Activated CD4-positive, alpha-beta T cell treated with anti-CD3 and anti-CD28 coated beads, Interleukin-2, amount 50 U/mL, for 24 hours (primary cell): ENCODE data around the gene MGAT4C.
"Not testable (repeated sequence)": the region's sequence is repeated elsewhere in the genome, so short reads cannot be mapped to it uniquely, and the experiment has no call there.

Experiments
- DNase-seq, 2 donors: peaks; one replicate each; pipeline ENCODE4 v3.0.0-alpha.2; 2020; ENCODE audit warnings: low read depth in 1 of 2, low spot score in 1 of 2

Gene MGAT4C

DNA sequence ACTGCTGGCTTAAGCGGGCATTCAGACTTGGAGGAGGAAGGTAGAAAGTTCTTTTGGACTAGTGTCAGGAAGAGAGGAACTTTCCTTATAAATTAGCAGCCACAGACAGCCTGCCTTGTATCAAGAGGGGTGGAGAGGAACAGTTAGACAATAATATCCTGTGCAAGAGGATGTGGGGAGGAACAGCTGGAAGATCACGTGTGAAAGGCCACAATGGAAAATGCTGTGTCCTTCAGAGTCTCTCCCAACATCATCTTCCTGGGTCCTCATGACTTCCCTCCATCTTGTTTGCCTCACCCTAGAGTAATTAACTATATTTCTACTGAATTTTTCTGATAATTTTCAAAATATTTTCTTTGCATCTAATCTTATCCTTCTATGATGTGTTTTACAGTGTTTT, 117.4 kb downstream of the MGAT4C start:
- no peak for DNase-seq

DNA sequence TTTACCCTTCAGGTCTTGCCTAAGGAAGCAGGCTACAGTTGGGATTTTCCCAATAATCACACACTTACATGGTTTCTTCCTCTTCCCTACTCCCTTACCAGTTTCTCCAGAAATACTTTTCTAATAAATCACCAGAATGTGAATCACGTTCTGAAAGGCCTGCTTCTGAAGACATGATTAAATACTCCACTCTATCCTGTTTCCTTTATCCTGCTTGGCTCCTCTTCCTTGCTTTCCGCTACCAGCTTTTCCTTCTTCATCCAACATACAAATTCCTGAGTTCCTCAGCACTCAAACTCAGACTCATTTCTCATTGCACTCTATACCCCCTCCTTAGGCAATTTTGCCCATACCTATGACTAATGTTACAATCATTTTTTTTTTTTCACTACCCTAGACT, 118.3 kb downstream of the MGAT4C start:
- DNase-seq, result no peak

DNA sequence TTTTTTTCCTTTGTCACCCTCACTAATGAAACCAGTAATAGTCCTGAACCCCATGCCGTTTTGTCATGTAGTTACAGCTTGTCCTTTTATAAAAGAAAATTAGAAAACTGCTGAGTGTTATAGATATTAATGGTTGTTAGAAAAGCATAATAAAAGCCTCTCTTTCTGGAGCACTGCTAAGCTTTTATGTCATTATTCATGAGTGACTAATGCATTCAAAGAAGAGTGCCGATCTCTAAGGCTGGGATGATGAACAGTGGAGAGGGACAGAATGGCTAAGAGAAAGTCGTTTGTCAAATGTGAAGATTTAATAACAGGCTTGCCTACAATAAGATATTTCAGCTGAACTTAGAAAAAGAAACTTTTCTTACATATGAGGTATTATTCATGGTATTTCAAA, 121.6 kb downstream of the MGAT4C start:
- no peak for DNase-seq

DNA sequence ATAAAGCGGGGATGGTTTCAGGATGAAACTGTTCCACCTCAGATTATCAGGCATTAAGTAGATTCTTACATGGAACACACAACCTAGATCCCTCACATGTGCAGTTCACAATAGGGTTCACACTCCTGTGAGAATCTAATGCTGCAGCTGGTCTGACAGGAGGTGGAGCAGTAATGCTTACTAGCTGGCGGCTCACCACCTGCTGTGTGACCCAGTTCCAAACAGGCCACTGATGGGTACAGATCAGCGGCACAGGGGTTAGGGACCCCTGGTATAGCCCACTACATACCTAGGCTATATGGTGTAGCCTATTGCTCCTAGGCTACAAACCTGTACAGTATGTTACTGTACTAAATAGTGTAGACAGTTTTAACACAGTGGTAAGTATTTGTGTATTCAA, 129.3 kb downstream of the MGAT4C start:
- not testable (repeated sequence) for DNase-seq

DNA sequence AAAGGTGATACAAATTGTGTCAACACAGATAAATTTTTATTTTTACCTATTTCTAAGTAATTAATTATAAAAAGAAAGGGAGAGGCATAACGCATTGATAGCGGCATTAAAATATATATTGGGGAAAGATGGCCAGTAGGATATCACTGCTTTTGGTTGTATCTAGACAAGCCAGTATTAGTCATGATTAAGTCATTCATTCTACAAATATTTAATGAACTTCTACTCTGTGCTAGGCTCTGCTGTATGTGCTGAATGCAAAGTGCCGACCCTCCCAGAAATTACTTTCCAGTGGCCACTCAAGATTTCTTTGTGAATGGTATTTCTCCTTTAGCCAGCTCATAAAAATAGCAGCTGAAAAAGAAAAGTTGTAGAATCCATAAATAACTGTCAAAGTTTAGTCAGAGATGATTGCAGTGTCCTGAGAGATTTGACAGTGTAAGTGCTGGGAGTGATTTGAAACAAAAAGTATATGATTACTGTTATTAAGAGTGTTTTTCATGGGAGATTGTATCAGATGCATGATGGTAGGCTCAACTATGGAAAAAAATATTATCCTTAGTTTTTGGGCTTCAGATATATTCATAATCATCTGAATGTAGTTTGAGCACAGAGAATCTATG, 133.2 kb downstream of the MGAT4C start:
- no peak for DNase-seq

DNA sequence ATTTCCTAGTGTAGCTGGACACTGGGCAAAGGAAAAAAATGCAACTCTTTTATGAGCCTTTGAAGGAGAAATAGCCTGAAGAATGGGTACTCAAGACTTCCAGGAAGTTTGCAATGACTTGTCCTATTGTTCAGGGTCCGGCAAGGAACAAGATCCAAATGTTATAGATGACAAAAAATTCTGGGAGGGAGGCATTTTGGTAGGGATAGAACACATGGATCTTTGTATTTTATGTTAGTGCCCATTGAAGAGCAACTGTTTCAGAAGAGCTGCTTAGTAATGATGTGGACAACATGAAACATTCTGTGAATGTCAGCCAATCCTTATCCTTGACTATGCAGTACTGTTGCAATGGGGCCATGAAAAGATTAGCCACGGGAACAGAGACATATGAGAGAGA, 138.0 kb downstream of the MGAT4C start:
- no peak for DNase-seq

DNA sequence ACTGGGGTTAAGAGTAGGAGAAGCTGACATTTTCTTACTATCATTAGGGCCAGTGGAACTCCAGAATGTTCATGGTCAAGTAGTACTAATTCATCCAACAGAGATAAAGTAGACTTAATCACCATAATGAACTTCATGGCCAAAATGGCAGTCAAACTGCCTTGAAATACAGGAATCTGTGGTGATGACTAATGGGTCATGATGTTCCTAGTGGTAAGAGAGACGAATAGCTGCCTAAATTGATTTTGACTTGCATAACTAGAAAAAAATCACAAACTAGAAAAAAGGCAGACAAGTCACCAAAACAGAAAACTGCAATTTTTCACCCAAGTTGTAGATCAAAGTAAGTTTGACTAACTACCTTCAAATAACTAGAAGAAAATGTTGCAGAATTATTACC, 138.5 kb downstream of the MGAT4C start:
- DNase-seq, result no peak

DNA sequence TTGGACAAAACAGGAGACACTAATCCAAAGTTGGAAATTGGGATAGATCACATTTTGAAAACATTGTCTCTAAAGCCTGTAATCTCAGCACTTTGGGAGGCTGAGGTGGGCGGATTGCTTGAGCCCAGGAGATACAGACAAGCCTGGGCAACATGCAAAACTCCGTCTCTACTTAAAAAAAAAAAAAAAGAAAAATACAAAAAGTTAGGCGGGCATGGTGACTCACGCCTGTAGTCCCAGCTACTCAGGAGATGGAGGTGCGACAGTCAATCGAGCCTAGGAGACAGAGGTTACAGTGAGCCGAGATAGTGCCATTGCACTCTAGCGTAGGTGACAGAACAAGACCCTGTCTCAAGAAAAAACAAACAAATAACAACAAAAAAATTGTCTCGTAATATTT, 152.1 kb downstream of the MGAT4C start:
- DNase-seq, result no peak

DNA sequence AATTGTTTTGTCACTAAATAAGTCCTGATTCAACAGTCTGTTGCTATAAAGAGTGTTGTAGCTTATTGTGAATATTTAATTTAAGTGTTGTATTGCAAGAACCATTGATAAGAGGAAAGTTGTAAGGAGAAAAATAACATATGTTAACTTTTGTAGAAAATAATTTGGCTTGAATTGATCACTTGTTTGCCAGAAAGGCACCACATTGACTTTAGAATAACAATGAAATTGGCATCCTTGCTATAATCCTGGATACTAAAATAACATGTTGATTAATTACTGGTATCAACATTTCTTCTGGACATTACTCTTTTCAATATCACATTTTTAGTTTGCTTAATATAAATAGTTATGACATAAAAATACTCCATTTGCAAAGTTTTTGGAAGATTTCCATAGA, 159.0 kb downstream of the MGAT4C start:
- DNase-seq, result no peak

DNA sequence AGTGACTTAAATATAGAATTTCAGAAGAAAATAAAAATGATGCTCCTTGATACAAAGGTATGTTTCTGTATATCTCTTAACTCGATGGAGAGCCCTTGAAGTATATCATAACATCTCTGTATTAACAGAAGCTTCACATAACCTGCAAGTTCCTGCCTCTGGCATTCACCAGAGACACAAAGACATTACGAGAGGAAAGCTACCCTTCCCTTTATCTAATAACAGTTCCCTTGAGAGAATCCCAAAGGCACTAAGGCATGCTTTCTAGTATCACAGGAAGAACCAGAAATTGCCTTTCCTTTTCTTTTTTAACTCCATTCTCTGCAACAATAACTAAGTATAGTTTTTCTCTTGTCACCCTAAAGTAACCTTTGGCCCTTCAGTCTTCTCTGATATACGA, 164.5 kb downstream of the MGAT4C start:
- DNase-seq, result no peak

DNA sequence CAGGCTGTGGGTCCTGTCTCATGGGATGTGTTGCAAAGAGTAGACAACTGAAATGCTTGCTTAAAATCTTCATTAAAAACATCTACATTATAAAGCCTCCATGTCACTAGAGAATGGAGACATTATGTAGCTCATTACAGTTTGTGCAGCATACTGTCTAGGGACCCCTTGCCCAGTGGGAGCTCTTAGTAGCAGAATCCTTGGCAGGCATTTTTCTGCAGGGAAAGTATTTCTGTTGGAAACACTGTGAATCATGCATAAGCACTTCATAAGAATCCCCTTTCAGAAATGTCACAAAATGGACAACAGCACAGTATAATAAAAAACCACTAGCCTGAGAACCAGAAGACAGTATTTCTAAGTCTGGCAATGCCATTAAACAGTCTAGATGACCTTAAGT, 174.3 kb downstream of the MGAT4C start:
- no peak for DNase-seq

DNA sequence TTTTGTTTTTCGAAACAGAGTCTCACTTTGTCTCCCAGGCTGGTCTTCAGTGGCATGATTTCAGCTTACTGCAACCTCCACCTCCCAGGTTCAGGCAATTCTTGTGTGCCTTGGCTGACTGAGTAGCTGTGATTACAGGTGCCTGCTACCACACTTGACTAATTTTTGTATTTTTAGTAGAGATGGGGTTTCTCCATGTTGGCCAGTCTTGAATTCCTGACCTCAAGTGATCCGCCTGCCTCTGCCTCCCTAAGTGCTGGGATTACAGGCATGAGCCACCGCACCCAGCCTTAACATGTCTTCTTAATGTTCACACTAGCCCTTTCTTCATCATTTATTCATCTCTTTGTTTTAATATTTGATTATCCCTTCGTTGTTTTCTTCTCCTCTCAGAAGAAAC, 197.1 kb downstream of the MGAT4C start:
- DNase-seq, result not testable (repeated sequence)

DNA sequence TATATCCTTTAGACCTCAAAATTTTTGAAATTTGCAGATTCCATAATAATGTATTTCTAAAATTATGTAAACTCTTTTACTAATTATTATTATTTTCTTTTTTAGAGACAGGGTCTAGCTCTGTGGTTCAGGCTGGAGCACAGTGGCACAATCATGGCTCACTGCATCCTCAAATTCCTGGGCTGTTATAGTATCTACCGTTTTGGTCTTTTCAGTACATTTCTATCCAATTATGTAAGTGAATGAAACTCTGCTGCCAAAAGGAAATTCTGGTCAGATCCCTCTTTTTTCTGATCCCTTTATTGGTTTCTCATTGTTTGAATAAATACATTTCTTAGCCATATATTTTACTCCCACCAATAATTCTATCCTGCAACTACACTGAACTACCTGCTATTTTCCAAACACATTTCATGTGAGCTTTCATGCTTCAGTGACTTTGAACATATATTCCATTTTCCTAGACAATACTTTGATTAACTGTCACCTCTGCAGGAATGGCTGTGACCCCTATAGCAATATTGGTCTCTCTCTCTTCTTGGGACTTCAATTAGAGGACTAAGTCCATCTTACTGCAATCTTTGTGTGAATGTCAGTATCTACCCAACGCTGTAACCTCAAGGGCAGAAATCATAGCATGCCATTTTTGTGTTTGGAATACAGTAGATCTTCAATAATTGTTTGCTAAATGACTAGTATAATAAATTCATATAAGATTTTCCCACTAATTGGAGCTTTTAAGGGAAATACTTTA, 198.9 kb downstream of the MGAT4C start:
- no peak for DNase-seq

DNA sequence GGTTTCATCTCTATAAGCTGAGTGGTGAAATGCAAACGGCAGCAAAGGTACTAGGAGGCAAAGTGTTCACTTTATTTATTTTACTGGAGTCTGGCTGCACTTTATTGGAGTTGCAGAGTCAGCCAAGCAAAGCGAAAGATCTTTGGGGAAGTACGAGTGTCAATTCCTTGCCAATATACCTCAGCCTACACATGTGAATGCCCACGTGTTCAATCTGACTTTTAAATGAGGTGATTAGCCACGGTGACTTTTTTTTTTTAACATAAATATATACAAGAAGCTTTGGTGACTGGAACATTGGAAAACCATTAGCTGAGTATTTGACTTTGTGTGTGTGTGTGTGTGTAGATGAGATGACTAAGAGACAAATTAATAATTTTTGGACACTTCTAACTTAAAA, 203.3 kb downstream of the MGAT4C start:
- no peak for DNase-seq

DNA sequence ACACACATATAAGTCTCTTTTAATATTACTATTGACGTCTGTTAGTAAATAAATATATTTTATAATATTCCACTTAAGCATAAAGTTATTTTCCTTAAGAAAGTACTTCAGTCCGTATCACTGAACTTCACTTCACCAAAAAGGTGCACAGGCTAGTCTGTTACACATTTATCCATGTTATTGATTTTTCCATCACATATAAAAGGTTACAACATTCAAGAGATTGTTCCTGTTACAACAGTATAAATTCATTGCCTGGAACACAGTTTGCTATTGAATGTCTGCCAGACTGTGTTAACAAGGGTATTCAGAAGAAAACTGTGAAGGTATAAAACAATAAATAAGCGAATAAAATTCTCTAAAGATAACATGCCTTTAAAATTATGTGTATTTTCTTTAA, 206.2 kb downstream of the MGAT4C start:
- no peak for DNase-seq

DNA sequence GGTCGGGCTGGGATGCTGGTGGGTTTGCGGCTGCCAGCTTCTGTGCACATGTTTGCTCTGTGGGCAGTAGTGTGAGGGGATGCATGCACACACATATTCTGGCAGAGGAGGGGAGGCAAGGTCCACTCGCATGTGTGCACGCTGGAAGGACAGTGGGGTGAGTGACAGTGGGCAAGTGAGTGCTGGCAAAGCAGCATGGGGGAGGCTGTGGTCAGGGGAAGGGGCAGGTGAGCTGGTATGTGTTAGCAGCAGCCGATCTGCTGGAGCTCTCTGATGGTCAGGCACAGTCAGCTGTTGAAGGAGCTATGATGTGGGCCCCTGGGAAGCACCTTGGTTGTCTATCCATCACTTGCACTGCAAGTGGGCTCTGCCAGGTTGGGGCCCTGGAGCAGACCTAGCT, 211.8 kb downstream of the MGAT4C start:
- DNase-seq, result no peak

DNA sequence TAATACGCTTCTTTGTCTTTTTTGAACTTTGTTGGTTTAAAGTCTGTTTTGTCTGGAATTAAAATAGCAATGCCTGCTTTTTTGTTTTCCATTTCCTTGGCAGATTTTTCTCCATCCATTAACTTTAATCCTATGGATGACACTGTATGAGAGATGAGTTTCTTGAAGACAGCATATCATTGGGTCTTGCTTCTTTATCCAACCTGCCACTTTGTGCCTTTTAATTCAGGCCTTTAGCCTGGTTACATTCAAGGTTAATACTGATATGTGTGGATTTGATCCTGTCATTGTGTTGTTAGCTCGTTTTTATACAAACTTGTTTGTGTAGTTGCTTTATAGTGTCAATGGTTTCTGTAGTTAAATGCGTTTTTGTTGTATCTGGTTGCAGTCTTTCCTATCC, 214.1 kb downstream of the MGAT4C start:
- DNase-seq, result no peak

DNA sequence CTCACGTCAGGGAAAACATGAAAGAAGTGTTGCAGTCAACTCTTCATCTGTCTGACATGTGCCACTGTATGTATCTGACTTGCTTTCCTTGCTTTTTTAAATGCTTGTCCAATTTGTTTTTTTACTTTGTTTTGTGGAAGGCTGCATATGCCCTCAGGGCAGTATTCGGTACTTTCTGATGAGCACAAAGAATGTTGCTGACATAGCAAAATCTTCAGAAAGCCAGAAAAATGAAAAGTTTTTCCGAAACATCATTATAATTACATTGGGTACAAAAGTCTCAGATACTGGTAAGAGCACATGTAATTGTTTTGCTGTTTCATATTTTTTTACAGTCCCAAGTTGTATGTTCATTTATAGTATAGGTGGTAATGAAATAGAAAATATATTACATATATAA, 237.8 kb downstream of the MGAT4C start:
- DNase-seq, result no peak

DNA sequence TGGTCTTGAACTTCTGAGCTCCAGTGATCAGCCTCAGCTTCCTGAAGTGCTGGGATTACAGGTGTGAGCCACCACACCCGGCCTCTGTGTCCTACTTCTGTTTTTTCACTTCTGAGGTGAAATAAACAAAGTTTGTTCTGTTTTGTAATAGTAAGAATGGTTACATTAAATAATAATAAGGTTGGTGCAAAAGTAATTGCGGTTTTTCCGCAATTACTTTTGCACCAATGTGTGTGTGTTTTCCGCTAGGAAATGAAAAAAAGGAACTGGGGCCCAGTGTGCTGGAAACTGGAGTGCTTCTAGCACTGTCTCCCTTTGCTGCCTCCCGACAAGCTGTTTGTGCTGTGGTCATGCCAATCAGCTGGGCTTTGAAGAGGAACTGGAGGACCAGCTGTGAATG, 241.2 kb downstream of the MGAT4C start:
- no peak for DNase-seq

DNA sequence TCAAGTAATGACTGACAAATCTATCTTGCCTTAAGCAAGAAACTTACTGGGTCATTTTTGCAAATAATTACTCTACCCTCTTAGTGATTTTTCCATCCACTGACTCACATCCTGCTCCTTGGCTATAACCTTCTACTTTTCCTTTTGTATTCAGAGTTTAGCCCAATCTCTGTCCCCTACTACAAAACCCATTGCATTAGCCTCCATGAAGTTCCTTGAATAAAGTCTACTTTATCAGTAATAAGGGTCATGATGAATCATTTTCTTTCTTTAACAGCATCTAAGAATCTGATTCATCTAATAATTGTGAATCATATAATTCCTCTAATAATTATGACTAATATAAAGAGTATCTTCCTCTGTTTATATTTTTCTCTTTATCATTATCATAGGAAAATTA, 249.5 kb downstream of the MGAT4C start:
- no peak for DNase-seq

DNA sequence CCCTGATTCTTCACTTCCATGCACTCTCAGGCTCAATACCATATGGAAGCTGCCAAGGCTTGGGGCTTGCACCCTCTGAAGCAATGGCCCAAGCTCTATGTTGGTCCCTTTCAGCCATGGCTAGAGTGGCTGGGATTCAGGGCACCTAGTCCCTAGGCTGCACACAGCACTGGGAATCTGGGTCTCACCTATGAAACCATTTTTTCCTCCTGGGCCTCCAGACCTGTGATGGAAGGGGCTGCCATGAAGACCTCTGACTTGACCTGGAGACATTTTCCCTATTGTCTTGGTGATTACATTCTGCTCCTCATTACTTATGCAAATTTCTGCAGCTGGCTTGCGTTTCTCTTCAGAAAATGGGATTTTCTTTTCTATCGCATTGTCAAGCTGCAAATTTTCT, 258.1 kb downstream of the MGAT4C start:
- no peak for DNase-seq

DNA sequence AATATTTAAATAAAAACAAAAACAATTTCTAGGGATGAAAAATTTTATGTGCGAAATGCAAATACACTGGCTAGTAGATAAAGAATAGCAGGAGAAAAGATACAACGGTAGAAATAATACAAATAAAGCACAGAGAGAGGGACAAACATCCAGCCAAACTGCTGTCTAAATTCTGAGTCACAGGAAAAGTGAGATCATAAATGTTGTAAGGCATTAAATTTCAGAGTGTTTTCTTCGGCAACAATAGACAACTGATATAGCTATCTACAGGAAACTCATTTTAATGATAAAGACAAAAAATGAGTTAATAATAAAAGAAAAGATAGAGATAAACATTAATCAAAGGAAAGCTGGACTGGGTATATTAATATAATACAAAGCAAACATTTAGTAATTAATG, 259.9 kb downstream of the MGAT4C start:
- no peak for DNase-seq

DNA sequence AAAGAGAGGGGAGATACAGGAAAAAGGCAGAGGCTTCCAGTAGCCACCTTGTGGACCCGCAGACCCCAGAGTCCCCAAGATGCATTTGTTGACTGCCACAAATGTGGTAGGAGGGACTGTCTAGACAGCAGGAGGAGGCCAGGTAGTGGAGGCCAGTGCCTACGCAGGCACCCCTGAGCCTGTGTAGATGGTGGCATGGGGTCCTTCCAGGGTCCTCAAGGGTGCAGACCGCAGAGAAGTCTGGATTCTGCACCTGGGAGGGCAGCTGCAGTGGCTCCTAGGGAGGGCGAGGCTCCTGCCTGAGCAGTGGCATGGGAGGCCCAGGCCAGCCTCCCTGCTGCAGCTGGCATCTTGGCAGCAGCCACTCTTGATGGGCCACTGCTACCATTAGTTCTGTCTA, 262.4 kb downstream of the MGAT4C start:
- no peak for DNase-seq
